SK-N-SH treated with all-trans-retinoic acid at 6 μM for 48 hours (cell line): ENCODE data around the gene LRBA.

Experiments
- CREB5 ChIP-seq: fragments of 250-450 bp; sonication (Bioruptor Pico); IDR thresholded peaks from 2 replicates; pipeline ENCODE4 v1.5.1; 2020; ENCODE audit warnings: low read depth, mild to moderate bottlenecking, moderate library complexity
- CSDC2 ChIP-seq: fragments of 250-450 bp; sonication (Bioruptor Pico); IDR thresholded peaks from 2 replicates; pipeline ENCODE4 v1.5.0; 2020; ENCODE audit warnings: mild to moderate bottlenecking, moderate library complexity
- CSRNP3 ChIP-seq: fragments of 250-450 bp; sonication (Bioruptor Pico); IDR thresholded peaks from 2 replicates; pipeline ENCODE4 v1.5.1; 2021; ENCODE audit warnings: mild to moderate bottlenecking, moderate library complexity
- ESRRG ChIP-seq: fragments of 250-450 bp; sonication (Bioruptor Pico); IDR thresholded peaks from 2 replicates; pipeline ENCODE4 v1.6.1; 2021; ENCODE audit warnings: mild to moderate bottlenecking
- OSR1 ChIP-seq: fragments of 250-450 bp; sonication (Bioruptor Pico); IDR thresholded peaks from 2 replicates; pipeline ENCODE4 v1.8.0; 2022; ENCODE audit warnings: moderate library complexity, mild to moderate bottlenecking, inconsistent platforms
- PATZ1 ChIP-seq: fragments of 250-450 bp; sonication (Bioruptor Pico); IDR thresholded peaks from 2 replicates; pipeline ENCODE4 v1.8.0; 2020; ENCODE audit warnings: mild to moderate bottlenecking, moderate library complexity, borderline replicate concordance
- POU6F1 ChIP-seq: fragments of 250-450 bp; sonication (Bioruptor Pico); IDR thresholded peaks from 2 replicates; pipeline ENCODE4 v1.8.0; 2021; ENCODE audit warnings: low read depth, mild to moderate bottlenecking, moderate library complexity, borderline replicate concordance
- PPARA ChIP-seq: fragments of 250-450 bp; sonication (Bioruptor Pico); IDR thresholded peaks from 2 replicates; pipeline ENCODE4 v1.5.0; 2020; ENCODE audit warnings: mild to moderate bottlenecking, borderline replicate concordance
- SNAI2 ChIP-seq: fragments of 250-450 bp; sonication (Bioruptor Pico); IDR thresholded peaks from 2 replicates; pipeline ENCODE4 v1.5.0; 2020; ENCODE audit warnings: mild to moderate bottlenecking, moderate library complexity
- ZFP3 ChIP-seq: fragments of 250-450 bp; sonication (Bioruptor Pico); IDR thresholded peaks from 2 replicates; pipeline ENCODE4 v1.5.0; 2020; ENCODE audit warnings: mild to moderate bottlenecking, moderate library complexity
- ZFP30 ChIP-seq: fragments of 450-650 bp; formaldehyde crosslinking; IDR thresholded peaks from 2 replicates; pipeline ENCODE4 v1.5.0; 2022; ENCODE audit warnings: mild to moderate bottlenecking, moderate library complexity
- ZNF565 ChIP-seq: fragments of 450-650 bp; formaldehyde crosslinking; conservative IDR thresholded peaks from 2 replicates; pipeline ENCODE4 v1.5.0; 2020; ENCODE audit warnings: low read depth, mild to moderate bottlenecking, moderate library complexity
- ZNF70 ChIP-seq: fragments of 450-650 bp; formaldehyde crosslinking; IDR thresholded peaks from 2 replicates; pipeline ENCODE4 v1.5.0; 2020; ENCODE audit warnings: mild to moderate bottlenecking, moderate library complexity

GRCh38 chr4:150771382-150771781 lies 243.7 kb downstream of the LRBA start:
- TF ChIP-seq ESRRG (CRISPR knock-in tag) = no peak
- no peak for TF ChIP-seq PATZ1 (CRISPR knock-in tag)
- TF ChIP-seq SNAI2 (CRISPR knock-in tag) = no peak
- no peak for TF ChIP-seq CREB5 (CRISPR knock-in tag)
- TF ChIP-seq ZNF70 (CRISPR knock-in tag) = no peak
- TF ChIP-seq ZNF565 (CRISPR knock-in tag) = no peak
- TF ChIP-seq ZFP3 (CRISPR knock-in tag) = no peak
- TF ChIP-seq POU6F1 = no peak
- no peak for TF ChIP-seq OSR1 (CRISPR knock-in tag)
- TF ChIP-seq ZFP30 (CRISPR knock-in tag) = no peak
- TF ChIP-seq PPARA (CRISPR knock-in tag) = no peak
- TF ChIP-seq CSDC2 = no peak
- TF ChIP-seq CSRNP3 (CRISPR knock-in tag) = no peak
